Mesenchymal stem cell (in vitro differentiated cells and primary cell): ENCODE results near the gene NPPA. TPM values are rescaled to one million over a fixed set of nuclear protein-coding genes. Genes with fewer than 3 reads are reported as not detected.
"Not testable (repeated sequence)": the region's sequence is repeated elsewhere in the genome, so short reads cannot be mapped to it uniquely, and the experiment has no call there.

Experiments used
- DNase-seq: peaks from one replicate; pipeline ENCODE4 v3.0.0-alpha.2; 2013
- H2AFZ ChIP-seq: one replicate; pipeline ENCODE4 v1.6.1; 2013; ENCODE audit warnings: low read depth, mild to moderate bottlenecking, control low read depth, inconsistent platforms, low read length, moderate library complexity
- H2AK5ac ChIP-seq: 2 replicates; pipeline ENCODE4 v1.6.1; 2013; ENCODE audit warnings: low read length, moderate library complexity, mild to moderate bottlenecking, inconsistent platforms; ENCODE audit not compliant: severe bottlenecking
- H2BK120ac ChIP-seq: one replicate; pipeline ENCODE4 v1.6.1; 2013; ENCODE audit warnings: low read depth, mild to moderate bottlenecking, inconsistent platforms, low read length, moderate library complexity
- H2BK12ac ChIP-seq, 2 experiments: one replicate each; pipeline ENCODE4 v1.6.1; 2013; ENCODE audit warnings: inconsistent platforms in 2 of 2, low read length in 2 of 2, mild to moderate bottlenecking in 2 of 2, moderate library complexity in 2 of 2, control low read depth in 1 of 2
- H2BK15ac ChIP-seq: one replicate; pipeline ENCODE4 v1.6.1; 2013; ENCODE audit warnings: mild to moderate bottlenecking, low read depth, inconsistent platforms; ENCODE audit not compliant: poor library complexity, severe bottlenecking
- H2BK5ac ChIP-seq: 2 replicates; pipeline ENCODE4 v1.6.1; 2013; ENCODE audit warnings: low read depth, mild to moderate bottlenecking, low read length, control low read depth, inconsistent platforms; ENCODE audit not compliant: poor library complexity, severe bottlenecking
- H3K14ac ChIP-seq, 2 experiments: one replicate each; pipeline ENCODE4 v1.6.1; 2013; ENCODE audit warnings: inconsistent platforms in 2 of 2, low read length in 2 of 2, control low read depth in 1 of 2, mild to moderate bottlenecking in 1 of 2, moderate library complexity in 1 of 2
- H3K18ac ChIP-seq, 2 experiments: one replicate each; pipeline ENCODE4 v1.6.1; 2013; ENCODE audit warnings: inconsistent platforms in 2 of 2, low read length in 2 of 2, control low read depth in 1 of 2, low read depth in 1 of 2, mild to moderate bottlenecking in 1 of 2
- H3K23ac ChIP-seq, 2 experiments: one replicate each; pipeline ENCODE4 v1.6.1; 2013; ENCODE audit warnings: inconsistent platforms in 2 of 2, low read length in 2 of 2, mild to moderate bottlenecking in 2 of 2, moderate library complexity in 2 of 2, control low read depth in 1 of 2
- H3K27ac ChIP-seq: 2 replicates; pipeline ENCODE4 v1.5.1; 2013; ENCODE audit warnings: mild to moderate bottlenecking, moderate library complexity, low read length, control low read depth, inconsistent platforms; ENCODE audit not compliant: poor library complexity, severe bottlenecking
- H3K27me3 ChIP-seq, 2 experiments: 2 replicates each; pipeline versions ENCODE4 v1.6.1 to v1.7.0; 2013; ENCODE audit warnings: low read length in 2 of 2, mild to moderate bottlenecking in 2 of 2, moderate library complexity in 2 of 2, control low read depth in 1 of 2, inconsistent platforms in 1 of 2; ENCODE audit not compliant: control insufficient read depth in 1 of 2, insufficient read depth in 1 of 2
- H3K36me3 ChIP-seq, 2 experiments: 2 replicates each; pipeline versions ENCODE4 v1.6.1 to v1.7.0; 2013; ENCODE audit warnings: low read length in 2 of 2, control low read depth in 1 of 2, inconsistent platforms in 1 of 2, low read depth in 1 of 2, mild to moderate bottlenecking in 1 of 2; ENCODE audit not compliant: insufficient read depth in 2 of 2, control insufficient read depth in 1 of 2
- H3K4ac ChIP-seq, 2 experiments: one replicate each; pipeline ENCODE4 v1.6.1; 2013; ENCODE audit warnings: inconsistent platforms in 2 of 2, low read length in 2 of 2, mild to moderate bottlenecking in 2 of 2, moderate library complexity in 2 of 2, control low read depth in 1 of 2, low read depth in 1 of 2
- H3K4me1 ChIP-seq: 2 replicates; pipeline ENCODE4 v1.6.1; 2013; ENCODE audit warnings: low read depth, low read length, control low read depth; ENCODE audit not compliant: control insufficient read depth, insufficient read depth
- H3K4me2 ChIP-seq: 2 replicates; pipeline ENCODE4 v1.6.1; 2013; ENCODE audit warnings: low read length, mild to moderate bottlenecking, inconsistent platforms; ENCODE audit not compliant: poor library complexity, severe bottlenecking
- H3K4me3 ChIP-seq, 2 experiments: 2 replicates each; pipeline versions ENCODE4 v1.5.1 to v1.7.0; 2013; ENCODE audit warnings: low read length in 2 of 2, mild to moderate bottlenecking in 2 of 2, control low read depth in 1 of 2, low read depth in 1 of 2; ENCODE audit not compliant: insufficient read depth in 1 of 2
- H3K79me1 ChIP-seq: replicated peaks from 2 replicates; pipeline ENCODE4 v1.6.1; 2013; ENCODE audit warnings: mild to moderate bottlenecking, control low read depth, low read length, inconsistent platforms; ENCODE audit not compliant: poor library complexity, severe bottlenecking
- H3K9ac ChIP-seq: 2 replicates; pipeline ENCODE4 v1.7.0; 2013; ENCODE audit warnings: mild to moderate bottlenecking, low read length, moderate library complexity
- H3K9me3 ChIP-seq: 2 replicates; pipeline ENCODE4 v1.7.0; 2013; ENCODE audit warnings: mild to moderate bottlenecking, low read length; ENCODE audit not compliant: control insufficient read depth
- H4K8ac ChIP-seq: one replicate; pipeline ENCODE4 v1.6.1; 2013; ENCODE audit warnings: inconsistent platforms, mild to moderate bottlenecking, low read length, moderate library complexity
- H4K91ac ChIP-seq: one replicate; pipeline ENCODE4 v1.6.1; 2013; ENCODE audit warnings: mild to moderate bottlenecking, low read length, inconsistent platforms
- WGBS: methylation state at CpG from one replicate; pipeline ENCODE4 v1.1.7; 2013; ENCODE audit warnings: mixed read lengths; 5-methylcytosine and 5-hydroxymethylcytosine counted together
- polyA plus RNA-seq, 2 experiments: library from polyadenylated mRNA; stranded (reverse); fragments of 200-250 nt; gene quantifications; one replicate each; pipeline ENCODE4 v1.2.3, GENCODE V29; 2013

NPPA gene
- polyA plus RNA-seq (2013, experiment 1 of 2), result not detected
- not detected for polyA plus RNA-seq (2013, experiment 2 of 2)

GRCh38 chr1:11847667-11848372 lies at the start of gene NPPA:
Gene NPPA (minus strand): TSS chr1:11847783. CDS start chr1:11847684, 99 bp downstream.
- Histone ChIP-seq H2BK15ac (no peak within 1 kb of the TSS), H2AK5ac (no peak within 1 kb of the TSS), H3K4me3 (no peak within 1 kb of the TSS), H4K91ac (no peak within 1 kb of the TSS), H3K23ac (no peak within 1 kb of the TSS), H2BK5ac (no peak within 1 kb of the TSS), H3K4ac (no peak within 1 kb of the TSS), H2AFZ (no peak within 1 kb of the TSS), H3K27me3 (peaks cover 3 to 13% of the 10 kb centered on the region in 2 experiments), H3K9me3 (no peaks in the 10 kb centered on the region), H2BK120ac (no peak within 1 kb of the TSS), H4K8ac (no peak within 1 kb of the TSS), H3K36me3 (peaks cover 36 to 48% of the 10 kb centered on the region in 2 experiments), H3K4me2 (no peak within 1 kb of the TSS), H2BK12ac (no peak within 1 kb of the TSS), H3K79me1 (no peaks in the 10 kb centered on the region), H3K27ac (no peak within 1 kb of the TSS), H3K9ac (no peak within 1 kb of the TSS), H3K14ac (no peak within 1 kb of the TSS), H3K18ac (no peak within 1 kb of the TSS), H3K4me1 (no peaks in the 10 kb centered on the region)
- 88% methylated on average over 18 of the region's 18 CpGs for WGBS
- no peak for DNase-seq

DNA sequence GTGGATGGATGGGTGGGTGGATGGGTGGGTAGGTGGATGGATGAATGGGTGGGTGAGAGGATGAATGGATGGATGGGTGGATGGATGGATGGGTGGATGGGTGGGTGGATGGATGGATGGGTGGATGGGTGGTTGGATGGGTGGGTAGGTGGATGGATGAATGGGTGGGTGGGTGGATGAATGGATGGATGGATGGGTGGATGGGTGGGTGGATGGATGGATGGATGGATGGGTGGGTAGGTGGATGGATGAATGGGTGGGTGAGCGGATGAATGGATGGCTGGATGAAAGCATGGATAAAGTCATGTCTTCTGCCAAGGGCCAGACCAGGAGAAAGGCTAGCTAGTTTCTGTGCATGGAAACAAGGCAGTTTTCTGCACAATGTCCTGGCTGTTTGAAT lies 46.9 kb upstream of the NPPA start:
- WGBS, result 91% methylated on average over 1 of the region's 1 CpG
- H3K23ac ChIP-seq, H2BK15ac ChIP-seq, H4K8ac ChIP-seq, H2AFZ ChIP-seq, H3K9ac ChIP-seq, H2BK120ac ChIP-seq, H3K79me1 ChIP-seq, H3K9me3 ChIP-seq, H2BK5ac ChIP-seq, H3K18ac ChIP-seq, DNase-seq, H3K4me2 ChIP-seq, H3K27ac ChIP-seq, H2BK12ac ChIP-seq, H3K4ac ChIP-seq, H4K91ac ChIP-seq, H2AK5ac ChIP-seq, H3K4me1 ChIP-seq, H3K36me3 ChIP-seq, H3K14ac ChIP-seq, H3K4me3 ChIP-seq: not testable (repeated sequence)
- H3K27me3 ChIP-seq, result peaks cover 24 to 66% of the 10 kb centered on the region in 2 experiments

DNA sequence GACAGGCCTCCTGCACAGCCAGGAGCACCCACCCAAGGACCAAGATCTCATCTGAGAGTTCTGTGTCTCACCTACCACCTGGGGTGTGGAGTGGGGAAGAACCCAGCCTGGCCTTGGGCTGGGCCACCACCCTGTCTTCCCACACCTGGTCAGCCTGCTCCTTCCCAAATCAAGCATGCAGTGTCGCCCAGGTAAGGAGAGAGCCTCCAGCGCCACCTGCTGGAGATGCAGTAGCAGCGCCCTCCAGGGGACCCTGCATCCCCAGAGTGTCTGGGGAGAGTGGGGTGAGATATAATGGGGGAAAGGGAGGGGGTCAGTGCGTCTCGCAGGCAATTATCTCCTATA lies 46.3 kb upstream of the NPPA start:
- H3K36me3 ChIP-seq, result no peaks in the 10 kb centered on the region
- no peak overlapping the region for H2BK15ac ChIP-seq
- H3K79me1 ChIP-seq, result no peaks in the 10 kb centered on the region
- H4K91ac ChIP-seq, result no peak overlapping the region
- no peak overlapping the region for H2AK5ac ChIP-seq
- H4K8ac ChIP-seq, result no peak overlapping the region
- H2BK120ac ChIP-seq, result no peak overlapping the region
- H2BK5ac ChIP-seq, result no peak overlapping the region
- no peak overlapping the region for H3K14ac ChIP-seq
- H3K4me3 ChIP-seq, result no peak overlapping the region
- no peak overlapping the region for H3K23ac ChIP-seq
- no peak overlapping the region for H3K9ac ChIP-seq
- no peak overlapping the region for H2AFZ ChIP-seq
- WGBS, result 0% methylated on average over 3 of the region's 5 CpGs
- peak; percentile 34 for DNase-seq
- H3K4ac ChIP-seq, result no peak overlapping the region
- H3K4me1 ChIP-seq, result no peaks in the 10 kb centered on the region
- no peak overlapping the region for H3K18ac ChIP-seq
- H3K4me2 ChIP-seq, result no peak overlapping the region
- H3K9me3 ChIP-seq, result no peaks in the 10 kb centered on the region
- no peak overlapping the region for H3K27ac ChIP-seq
- no peak overlapping the region for H2BK12ac ChIP-seq
- peaks cover 18 to 63% of the 10 kb centered on the region in 2 experiments for H3K27me3 ChIP-seq

DNA sequence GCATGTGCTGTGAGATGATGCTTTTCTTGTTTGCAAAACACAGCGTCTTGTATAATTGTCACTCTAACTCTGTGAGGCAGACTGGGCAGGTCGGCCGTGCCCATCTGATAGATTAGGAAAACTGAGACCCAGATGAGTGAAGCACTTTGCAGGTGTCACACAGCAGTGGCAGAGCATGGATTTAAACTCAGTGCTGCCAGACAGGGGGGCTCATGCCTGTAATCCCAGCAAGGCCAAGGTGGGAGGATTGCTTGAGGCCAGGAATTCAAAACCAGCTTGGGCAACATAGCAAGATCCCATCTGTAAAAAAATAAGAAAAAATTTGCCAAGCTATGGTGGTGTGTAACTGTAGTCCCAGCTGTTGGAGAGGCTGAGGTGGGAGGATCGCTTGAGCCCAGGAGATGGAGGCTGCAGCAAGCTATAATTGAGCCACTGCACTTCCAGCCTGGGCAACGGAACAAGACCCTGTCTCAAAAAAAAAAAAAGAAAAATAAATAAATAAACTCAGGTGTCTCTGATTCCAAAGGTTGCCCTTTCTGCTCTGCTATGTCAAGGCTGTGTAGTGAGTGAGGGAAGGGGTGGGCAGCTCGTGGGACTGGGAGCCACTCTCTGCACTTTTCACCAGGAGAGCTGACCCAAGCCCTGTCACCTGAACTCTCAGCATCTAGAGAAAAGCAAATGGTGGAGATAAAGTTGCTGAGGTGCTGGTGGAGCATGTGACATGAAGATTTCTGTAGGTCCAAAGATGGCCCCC lies 44.0 kb upstream of the NPPA start:
- WGBS, result 93% methylated on average over 5 of the region's 6 CpGs
- H3K14ac ChIP-seq, result no peak overlapping the region
- H3K27me3 ChIP-seq, result peaks cover 8 to 69% of the 10 kb centered on the region in 2 experiments
- H3K27ac ChIP-seq, result no peak overlapping the region
- no peak overlapping the region for H4K91ac ChIP-seq
- H2BK120ac ChIP-seq, result no peak overlapping the region
- H3K79me1 ChIP-seq, result no peaks in the 10 kb centered on the region
- H2AFZ ChIP-seq, result no peak overlapping the region
- no peak overlapping the region for H3K4me2 ChIP-seq
- no peaks in the 10 kb centered on the region for H3K36me3 ChIP-seq
- H2BK12ac ChIP-seq, result no peak overlapping the region
- no peaks in the 10 kb centered on the region for H3K9me3 ChIP-seq
- H2BK5ac ChIP-seq, result no peak overlapping the region
- no peak overlapping the region for H2BK15ac ChIP-seq
- no peak overlapping the region for H4K8ac ChIP-seq
- no peak for DNase-seq
- H3K18ac ChIP-seq, result no peak overlapping the region
- H3K9ac ChIP-seq, result no peak overlapping the region
- H3K23ac ChIP-seq, result no peak overlapping the region
- H3K4me3 ChIP-seq, result no peak overlapping the region
- no peaks in the 10 kb centered on the region for H3K4me1 ChIP-seq
- no peak overlapping the region for H2AK5ac ChIP-seq
- no peak overlapping the region for H3K4ac ChIP-seq
